Lower leg skin (tissue), 4 donors: ENCODE data around the gene EYA2. TPM values are rescaled to one million over a fixed set of nuclear protein-coding genes. Genes with fewer than 3 reads are reported as not detected.
A peak's percentile ranks its signal among the peaks of the same experiment; 100 is the strongest.

Source experiments
- DNase-seq, 2 donors: peaks; one replicate each; pipeline ENCODE4 v3.0.0-alpha.2; 2019; ENCODE audit warnings: low spot score in 2 of 2
- H3K4me3 ChIP-seq: fragments of 200-600 bp; sonication (generic); 2 replicates; pipeline ENCODE4 v1.5.1; 2017; ENCODE audit warnings: mild to moderate bottlenecking, low read depth; ENCODE audit not compliant: poor library complexity, severe bottlenecking
- POLR2A ChIP-seq, 2 donors: fragments of 450-650 bp; IDR thresholded peaks; one replicate each; pipeline ENCODE4 v1.6.1; 2016 to 2017; ENCODE audit warnings: antibody characterized with exemption in 2 of 2, mild to moderate bottlenecking in 1 of 2, moderate library complexity in 1 of 2
- WGBS, 2 donors: methylation state at CpG; one replicate each; pipeline ENCODE4 v1.1.5; 2018; 5-methylcytosine and 5-hydroxymethylcytosine counted together
- intact Hi-C: fragments of 100-400 bp; cut with DNase I; formaldehyde crosslinking; loops from one replicate; pipeline ENCODE4 v1.15.0; 2023; ENCODE audit warnings: low total_unique reads
- total RNA-seq, 4 donors: library from RNA; depleted of rRNA; stranded (reverse); fragments of >200 nt; gene quantifications; one replicate each; pipeline ENCODE4 v1.1.0, GENCODE V29; 2016
- TF ChIP-seq, protein P1 (sequence below), 3 donors: fragments of 450-650 bp; IDR thresholded peaks; one replicate each; pipeline ENCODE4 v1.5.1; 2016; ENCODE audit warnings: antibody characterized with exemption in 3 of 3, mild to moderate bottlenecking in 3 of 3, moderate library complexity in 2 of 3

EYA2 gene
- total RNA-seq, 4 donors from 2014 or later: 0.63 to 6.1 (median 3.3) TPM

- TF ChIP-seq, protein P1, sequence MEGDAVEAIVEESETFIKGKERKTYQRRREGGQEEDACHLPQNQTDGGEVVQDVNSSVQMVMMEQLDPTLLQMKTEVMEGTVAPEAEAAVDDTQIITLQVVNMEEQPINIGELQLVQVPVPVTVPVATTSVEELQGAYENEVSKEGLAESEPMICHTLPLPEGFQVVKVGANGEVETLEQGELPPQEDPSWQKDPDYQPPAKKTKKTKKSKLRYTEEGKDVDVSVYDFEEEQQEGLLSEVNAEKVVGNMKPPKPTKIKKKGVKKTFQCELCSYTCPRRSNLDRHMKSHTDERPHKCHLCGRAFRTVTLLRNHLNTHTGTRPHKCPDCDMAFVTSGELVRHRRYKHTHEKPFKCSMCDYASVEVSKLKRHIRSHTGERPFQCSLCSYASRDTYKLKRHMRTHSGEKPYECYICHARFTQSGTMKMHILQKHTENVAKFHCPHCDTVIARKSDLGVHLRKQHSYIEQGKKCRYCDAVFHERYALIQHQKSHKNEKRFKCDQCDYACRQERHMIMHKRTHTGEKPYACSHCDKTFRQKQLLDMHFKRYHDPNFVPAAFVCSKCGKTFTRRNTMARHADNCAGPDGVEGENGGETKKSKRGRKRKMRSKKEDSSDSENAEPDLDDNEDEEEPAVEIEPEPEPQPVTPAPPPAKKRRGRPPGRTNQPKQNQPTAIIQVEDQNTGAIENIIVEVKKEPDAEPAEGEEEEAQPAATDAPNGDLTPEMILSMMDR (IDR thresholded peaks at IDR 0.05): no peak
- no peak for TF ChIP-seq POLR2A (IDR thresholded peaks at IDR 0.05)
- H3K4me3 ChIP-seq: no peak overlapping the region
- no peak for DNase-seq
- WGBS, 2 donors: 82 to 88% methylated on average over 4 of the region's 4 CpGs
- intact Hi-C loops: no loop called here
Measured at GRCh38 chr20:47021850-47022249, 127.2 kb downstream of the EYA2 start.

DNA sequence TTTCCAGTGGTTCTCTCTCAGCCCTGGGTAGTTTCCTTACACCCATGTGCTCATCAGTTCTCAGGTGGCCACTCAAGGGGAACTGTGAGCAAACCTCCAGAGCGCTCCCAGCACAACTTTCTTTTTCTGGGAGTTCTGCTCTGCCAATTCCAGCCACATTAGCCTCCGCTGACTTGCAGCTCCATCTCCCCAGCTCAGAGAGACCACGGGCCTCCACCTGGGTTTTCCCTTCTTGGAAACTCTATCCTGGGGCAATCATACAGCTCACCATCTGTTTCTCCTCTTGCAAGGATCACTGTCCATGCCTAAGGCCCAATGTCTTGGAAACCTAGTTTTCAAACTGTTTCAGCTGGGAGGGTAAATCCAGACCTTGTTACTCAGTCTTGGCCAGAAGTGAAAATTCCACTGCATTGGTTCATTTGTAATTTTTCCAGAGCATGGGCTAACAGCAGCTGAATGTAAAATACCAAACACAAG, 129.9 kb downstream of the EYA2 start:
- 53 to 60% methylated on average over 3 of the region's 3 CpGs for WGBS, 2 donors
- intact Hi-C loops: no loop called here
- no peak overlapping the region for H3K4me3 ChIP-seq
- no peak for DNase-seq
- TF ChIP-seq, protein P1 (IDR thresholded peaks at IDR 0.05): no peak
- no peak for TF ChIP-seq POLR2A (IDR thresholded peaks at IDR 0.05)

DNA sequence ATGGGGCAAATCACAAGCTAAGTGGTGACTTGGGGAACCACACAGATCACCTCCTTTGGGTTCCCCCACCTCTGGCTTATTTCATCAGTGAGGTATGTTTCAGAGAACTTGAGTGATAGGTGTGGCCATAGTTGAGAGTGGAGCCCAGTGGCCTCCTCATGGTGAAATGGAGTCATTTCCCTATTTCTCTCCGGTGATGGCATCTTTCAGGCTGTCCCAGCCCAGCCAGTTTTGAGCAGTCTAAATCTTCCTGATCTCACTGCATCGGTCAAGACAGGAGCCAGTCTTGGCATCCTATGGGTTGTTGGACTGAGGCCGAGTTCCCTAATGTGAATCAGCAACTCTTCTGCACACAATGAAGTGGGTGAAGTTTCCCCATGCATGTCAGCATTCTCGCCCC, 132.4 kb downstream of the EYA2 start:
- intact Hi-C loops: no loop called here
- no peak for TF ChIP-seq POLR2A (IDR thresholded peaks at IDR 0.05)
- TF ChIP-seq, protein P1 (IDR thresholded peaks at IDR 0.05): no peak
- WGBS, 2 donors: 50 to 67% methylated on average over 4 of the region's 4 CpGs
- H3K4me3 ChIP-seq: no peak overlapping the region
- peak in 1 of 2 donors; percentile 85 for DNase-seq

DNA sequence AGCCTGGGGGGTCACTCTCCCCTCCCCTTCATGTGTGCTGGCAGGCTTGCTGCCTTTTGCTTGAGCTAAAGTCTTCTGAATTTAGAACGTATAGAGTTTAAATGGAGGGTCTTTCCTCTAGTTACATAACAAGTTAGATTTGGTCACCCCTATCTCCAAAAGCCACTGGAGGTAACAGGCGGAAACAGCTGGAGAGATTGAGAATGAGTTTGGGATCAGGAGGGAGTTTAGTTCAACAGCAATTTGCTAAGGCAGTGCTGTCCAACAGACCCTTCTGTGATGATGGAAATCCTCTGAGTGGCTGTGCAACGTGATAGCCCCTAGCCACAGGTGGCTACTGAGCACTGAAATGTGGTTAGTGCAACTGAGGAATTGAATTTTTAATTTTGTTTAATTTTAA, 132.8 kb downstream of the EYA2 start:
- H3K4me3 ChIP-seq: no peak overlapping the region
- WGBS, 2 donors: 84 to 91% methylated on average over 3 of the region's 3 CpGs
- intact Hi-C loops: no loop called here
- no peak for DNase-seq
- no peak for TF ChIP-seq POLR2A (IDR thresholded peaks at IDR 0.05)
- TF ChIP-seq, protein P1 (IDR thresholded peaks at IDR 0.05): no peak

DNA sequence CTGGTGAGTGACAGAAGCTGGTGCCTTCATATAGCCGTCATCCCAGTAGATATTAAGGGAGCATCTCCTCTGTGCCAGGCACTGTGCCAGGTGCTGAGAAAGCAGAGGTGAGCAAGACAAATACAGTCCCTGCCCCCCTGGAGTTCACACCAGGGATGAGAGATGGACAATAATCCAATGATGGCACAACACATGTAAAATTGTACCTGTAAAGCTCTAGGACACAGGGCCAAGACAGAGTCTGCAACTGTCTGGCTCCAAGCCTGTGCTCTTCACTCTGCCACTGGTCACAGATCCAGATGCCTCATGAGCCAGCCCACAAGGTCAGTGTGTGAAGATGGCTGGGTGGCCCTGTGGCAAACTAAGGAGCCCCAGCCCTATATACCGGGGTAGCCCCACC, 133.8 kb downstream of the EYA2 start:
- no peak overlapping the region for H3K4me3 ChIP-seq
- no peak for TF ChIP-seq POLR2A (IDR thresholded peaks at IDR 0.05)
- TF ChIP-seq, protein P1 (IDR thresholded peaks at IDR 0.05): no peak
- WGBS, 2 donors: 94 to 96% methylated on average over 2 of the region's 2 CpGs
- DNase-seq: no peak
- intact Hi-C loops: no loop called here

GRCh38 chr20:47029845-47030244, 135.2 kb downstream of the EYA2 start:
- intact Hi-C loops: no loop called here
- H3K4me3 ChIP-seq: no peak overlapping the region
- DNase-seq: no peak
- 66 to 73% methylated on average over 3 of the region's 3 CpGs for WGBS, 2 donors
- no peak for TF ChIP-seq POLR2A (IDR thresholded peaks at IDR 0.05)
- TF ChIP-seq, protein P1 (IDR thresholded peaks at IDR 0.05): no peak
